ENCODE results near the gene OSBP2.

Gene OSBP2

GRCh38 chr22:30754521-30754920 lies 59.8 kb downstream of the OSBP2 start:
- H3K9ac ChIP-seq, result no peak overlapping the region
- no peaks in the 10 kb centered on the region for H3K27me3 ChIP-seq (ENCODE audit: control insufficient read depth, insufficient read depth, low read length)
- H3K79me2 ChIP-seq, result no peaks in the 10 kb centered on the region
- H3K4me1 ChIP-seq, result no peaks in the 10 kb centered on the region
- no peaks in the 10 kb centered on the region for H3K9me3 ChIP-seq (ENCODE audit: control insufficient read depth, low read length)
- H2AFZ ChIP-seq, result no peak overlapping the region
- H3K4me2 ChIP-seq (ENCODE audit: low read length), result no peak overlapping the region
- H3K27ac ChIP-seq, result no peak overlapping the region
- TF ChIP-seq CTCF (IDR thresholded peaks at IDR 0.05), result no peak
- H3K36me3 ChIP-seq (ENCODE audit: control insufficient read depth, insufficient read depth, low read length), result no peaks in the 10 kb centered on the region
- no peak overlapping the region for H3K4me3 ChIP-seq (ENCODE audit: low read depth, low read length)

- Histone ChIP-seq H3K27ac (no peak overlapping the region), H3K9ac (no peak overlapping the region), H2AFZ (no peak overlapping the region), H3K4me1 (no peaks in the 10 kb centered on the region), H3K27me3 (ENCODE audit: control insufficient read depth, insufficient read depth, low read length) (no peaks in the 10 kb centered on the region), H3K4me3 (ENCODE audit: low read depth, low read length) (no peak overlapping the region), H3K79me2 (no peaks in the 10 kb centered on the region), H3K36me3 (ENCODE audit: control insufficient read depth, insufficient read depth, low read length) (no peaks in the 10 kb centered on the region), H3K9me3 (ENCODE audit: control insufficient read depth, low read length) (no peaks in the 10 kb centered on the region), H3K4me2 (ENCODE audit: low read length) (no peak overlapping the region)
- peak; percentile 31 for TF ChIP-seq CTCF (IDR thresholded peaks at IDR 0.05)
These were observed 60.5 kb downstream of the OSBP2 start for GRCh38 chr22:30754971-30755758.

GRCh38 chr22:30755759-30756124 lies 61.1 kb downstream of the OSBP2 start:
- Histone ChIP-seq H3K36me3 (ENCODE audit: control insufficient read depth, insufficient read depth, low read length) (no peaks in the 10 kb centered on the region), H3K27ac (no peak overlapping the region), H2AFZ (no peak overlapping the region), H3K79me2 (no peaks in the 10 kb centered on the region), H3K9ac (no peak overlapping the region), H3K4me2 (ENCODE audit: low read length) (no peak overlapping the region), H3K9me3 (ENCODE audit: control insufficient read depth, low read length) (no peaks in the 10 kb centered on the region), H3K4me1 (no peaks in the 10 kb centered on the region), H3K4me3 (ENCODE audit: low read depth, low read length) (no peak overlapping the region), H3K27me3 (ENCODE audit: control insufficient read depth, insufficient read depth, low read length) (no peaks in the 10 kb centered on the region)
- TF ChIP-seq CTCF (IDR thresholded peaks at IDR 0.05), result no peak

- H3K4me2 ChIP-seq (ENCODE audit: low read length), result no peak overlapping the region
- no peaks in the 10 kb centered on the region for H3K9me3 ChIP-seq (ENCODE audit: control insufficient read depth, low read length)
- no peak overlapping the region for H2AFZ ChIP-seq
- TF ChIP-seq CTCF (IDR thresholded peaks at IDR 0.05), result peak; percentile 33
- H3K36me3 ChIP-seq (ENCODE audit: control insufficient read depth, insufficient read depth, low read length), result no peaks in the 10 kb centered on the region
- no peaks in the 10 kb centered on the region for H3K27me3 ChIP-seq (ENCODE audit: control insufficient read depth, insufficient read depth, low read length)
- no peak overlapping the region for H3K9ac ChIP-seq
- H3K79me2 ChIP-seq, result no peaks in the 10 kb centered on the region
- no peak overlapping the region for H3K27ac ChIP-seq
- no peak overlapping the region for H3K4me3 ChIP-seq (ENCODE audit: low read depth, low read length)
- no peaks in the 10 kb centered on the region for H3K4me1 ChIP-seq
These were observed 69.4 kb downstream of the OSBP2 start for GRCh38 chr22:30763815-30764673.
